Measurements from ENCODE around the gene PNPLA5. TPM values are rescaled to one million over a fixed set of nuclear protein-coding genes. Genes with fewer than 3 reads are reported as not detected.

The PNPLA5 gene
- total RNA-seq, 4 donors from 2014 or later: 2.5 to 13.5 (median 4.7) TPM

GRCh38 chr22:43854121-43854785, 37.6 kb downstream of the PNPLA5 start:
- no peak for TF ChIP-seq POLR2AphosphoS5 (IDR thresholded peaks at IDR 0.05)
- TF ChIP-seq CTCF (IDR thresholded peaks at IDR 0.05): no peak
- no peak for TF ChIP-seq EP300 (IDR thresholded peaks at IDR 0.05)
- TF ChIP-seq POLR2A (IDR thresholded peaks at IDR 0.05): no peak
- WGBS: 83% methylated on average over 8 of the region's 14 CpGs
- H3K4me1 ChIP-seq: no peaks in the 10 kb centered on the region
- H3K27me3 ChIP-seq: peaks cover 53% of the 10 kb centered on the region
- no peak overlapping the region for H3K27ac ChIP-seq
- H3K36me3 ChIP-seq: no peaks in the 10 kb centered on the region
- peak in 1 of 2 donors; percentile 50 for DNase-seq (ENCODE audit: low spot score in 2 of 2)
- no peaks in the 10 kb centered on the region for H3K9me3 ChIP-seq
- H3K4me3 ChIP-seq: no peak overlapping the region

- H3K9me3 ChIP-seq: no peaks in the 10 kb centered on the region
- no peaks in the 10 kb centered on the region for H3K36me3 ChIP-seq
- peak in 1 of 2 donors; percentile 72 for DNase-seq (ENCODE audit: low spot score in 2 of 2)
- no peak overlapping the region for H3K27ac ChIP-seq
- peaks cover 51% of the 10 kb centered on the region for H3K27me3 ChIP-seq
- TF ChIP-seq POLR2AphosphoS5 (IDR thresholded peaks at IDR 0.05) (no peak), POLR2A (IDR thresholded peaks at IDR 0.05) (no peak)
- WGBS: 94% methylated on average over 2 of the region's 10 CpGs
- no peak overlapping the region for H3K4me3 ChIP-seq
- H3K4me1 ChIP-seq: no peaks in the 10 kb centered on the region
Measured at GRCh38 chr22:43853328-43853931, 38.4 kb downstream of the PNPLA5 start.

GRCh38 chr22:43852573-43853327, 39.1 kb downstream of the PNPLA5 start:
- peak in 1 of 2 donors; percentile 75 for DNase-seq (ENCODE audit: low spot score in 2 of 2)
- Histone ChIP-seq H3K27me3 (peaks cover 48% of the 10 kb centered on the region), H3K4me1 (no peaks in the 10 kb centered on the region), H3K36me3 (no peaks in the 10 kb centered on the region), H3K4me3 (no peak overlapping the region), H3K9me3 (no peaks in the 10 kb centered on the region), H3K27ac (no peak overlapping the region)
- WGBS: 76% methylated on average over 17 of the region's 19 CpGs
- no peak for TF ChIP-seq EP300 (IDR thresholded peaks at IDR 0.05)
- TF ChIP-seq POLR2A (IDR thresholded peaks at IDR 0.05): no peak
- no peak for TF ChIP-seq POLR2AphosphoS5 (IDR thresholded peaks at IDR 0.05)
- no peak for TF ChIP-seq CTCF (IDR thresholded peaks at IDR 0.05)

GRCh38 chr22:43851979-43852307, 39.9 kb downstream of the PNPLA5 start:
- H3K4me3 ChIP-seq: no peak overlapping the region
- H3K27me3 ChIP-seq: peaks cover 48% of the 10 kb centered on the region
- no peaks in the 10 kb centered on the region for H3K9me3 ChIP-seq
- no peak overlapping the region for H3K27ac ChIP-seq
- WGBS: 42% methylated on average over 3 of the region's 3 CpGs
- H3K36me3 ChIP-seq: no peaks in the 10 kb centered on the region
- H3K4me1 ChIP-seq: no peaks in the 10 kb centered on the region
- TF ChIP-seq POLR2A (IDR thresholded peaks at IDR 0.05) (no peak), CTCF (IDR thresholded peaks at IDR 0.05) (no peak), EP300 (IDR thresholded peaks at IDR 0.05) (no peak)
- DNase-seq (ENCODE audit: low spot score in 2 of 2): no peak

- Histone ChIP-seq H3K4me3 (no peak overlapping the region), H3K4me1 (no peaks in the 10 kb centered on the region), H3K27ac (no peak overlapping the region), H3K9me3 (no peaks in the 10 kb centered on the region), H3K27me3 (peaks cover 48% of the 10 kb centered on the region), H3K36me3 (no peaks in the 10 kb centered on the region)
- TF ChIP-seq EP300 (IDR thresholded peaks at IDR 0.05) (no peak), POLR2A (IDR thresholded peaks at IDR 0.05) (no peak), POLR2AphosphoS5 (IDR thresholded peaks at IDR 0.05) (no peak), CTCF (IDR thresholded peaks at IDR 0.05) (no peak)
- DNase-seq (ENCODE audit: low spot score in 2 of 2): peak in 1 of 2 donors; percentile 58
- 66% methylated on average over 13 of the region's 13 CpGs for WGBS
Measured at GRCh38 chr22:43851058-43851978, 40.5 kb downstream of the PNPLA5 start.
